ENCODE measurements around the gene SIK1.

Gene SIK1

GRCh38 chr21:43367296-43367695 is 59.6 kb downstream of the SIK1 start:
- no peak for DNase-seq (ENCODE audit: low spot score)

GRCh38 chr21:43366656-43367055 is 60.3 kb downstream of the SIK1 start:
- DNase-seq (ENCODE audit: low spot score), result no peak

- DNase-seq (ENCODE audit: low spot score), result no peak
Measured at GRCh38 chr21:43365611-43366426, 61.1 kb downstream of the SIK1 start.

DNA sequence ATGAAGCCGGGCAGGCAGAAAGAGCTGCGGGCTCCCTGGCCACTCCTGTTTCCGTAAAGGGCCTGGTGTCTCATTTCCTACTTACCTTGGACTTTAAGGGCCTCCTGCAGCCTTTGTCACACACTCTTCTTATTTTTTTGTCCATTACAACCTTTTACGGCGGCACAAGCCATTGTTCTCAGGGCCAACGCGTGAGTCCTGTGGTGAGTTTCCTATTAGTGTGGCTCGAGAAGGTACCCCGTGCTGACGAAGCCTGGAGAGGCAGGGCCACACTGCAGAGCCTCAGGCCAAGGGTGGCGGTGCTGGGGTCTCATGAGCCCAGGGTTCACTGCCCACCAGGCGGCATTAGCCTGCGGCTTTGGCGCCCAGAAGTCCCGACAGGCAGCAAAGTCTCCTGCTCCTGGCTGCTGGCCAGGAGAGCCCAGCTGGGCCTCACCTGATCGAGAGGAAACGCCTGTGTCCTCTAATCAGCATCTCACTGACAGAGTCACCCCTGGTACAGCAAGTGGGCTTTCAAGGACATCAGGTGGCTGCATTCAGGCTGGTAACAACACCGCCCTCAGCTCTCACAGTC is 62.0 kb downstream of the SIK1 start:
- DNase-seq (ENCODE audit: low spot score), result no peak
